Testis (tissue), 2 donors: Measurements from ENCODE around the gene OPRL1.

Source experiments
- POLR2A ChIP-seq: fragments of 450-650 bp; IDR thresholded peaks from one replicate; pipeline ENCODE4 v1.6.1; 2017; ENCODE audit warnings: antibody characterized with exemption, mild to moderate bottlenecking, moderate library complexity
- TF ChIP-seq, protein P1 (sequence below), 3 experiments: fragments of 450-650 bp in 2 of 3; fragments of 200-600 bp in 1 of 3; sonication (generic) in 1 of 3; IDR thresholded peaks; one replicate each; pipeline ENCODE4 v1.5.1; 2016 to 2019; ENCODE audit warnings: antibody characterized with exemption in 3 of 3, mild to moderate bottlenecking in 2 of 3, moderate library complexity in 1 of 3

GRCh38 chr20:64103871-64104666 is 24.2 kb downstream of the OPRL1 start:
- TF ChIP-seq, protein P1, sequence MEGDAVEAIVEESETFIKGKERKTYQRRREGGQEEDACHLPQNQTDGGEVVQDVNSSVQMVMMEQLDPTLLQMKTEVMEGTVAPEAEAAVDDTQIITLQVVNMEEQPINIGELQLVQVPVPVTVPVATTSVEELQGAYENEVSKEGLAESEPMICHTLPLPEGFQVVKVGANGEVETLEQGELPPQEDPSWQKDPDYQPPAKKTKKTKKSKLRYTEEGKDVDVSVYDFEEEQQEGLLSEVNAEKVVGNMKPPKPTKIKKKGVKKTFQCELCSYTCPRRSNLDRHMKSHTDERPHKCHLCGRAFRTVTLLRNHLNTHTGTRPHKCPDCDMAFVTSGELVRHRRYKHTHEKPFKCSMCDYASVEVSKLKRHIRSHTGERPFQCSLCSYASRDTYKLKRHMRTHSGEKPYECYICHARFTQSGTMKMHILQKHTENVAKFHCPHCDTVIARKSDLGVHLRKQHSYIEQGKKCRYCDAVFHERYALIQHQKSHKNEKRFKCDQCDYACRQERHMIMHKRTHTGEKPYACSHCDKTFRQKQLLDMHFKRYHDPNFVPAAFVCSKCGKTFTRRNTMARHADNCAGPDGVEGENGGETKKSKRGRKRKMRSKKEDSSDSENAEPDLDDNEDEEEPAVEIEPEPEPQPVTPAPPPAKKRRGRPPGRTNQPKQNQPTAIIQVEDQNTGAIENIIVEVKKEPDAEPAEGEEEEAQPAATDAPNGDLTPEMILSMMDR (IDR thresholded peaks at IDR 0.05): no peak
- no peak for TF ChIP-seq POLR2A
